Esophagus squamous epithelium (tissue), 4 donors: ENCODE measurements around the gene CCM2.

ENCODE experiments used
- CTCF ChIP-seq, 6 experiments: fragments of 450-650 bp in 4 of 6; fragments of 200-600 bp in 2 of 6; sonication (generic) in 2 of 6; IDR thresholded peaks; one replicate each; pipeline ENCODE4 v1.5.1; 2016 to 2019; ENCODE audit warnings: antibody characterized with exemption in 6 of 6, mild to moderate bottlenecking in 4 of 6, moderate library complexity in 4 of 6
- POLR2A ChIP-seq, 4 donors: fragments of 450-650 bp; IDR thresholded peaks; one replicate each; pipeline ENCODE4 v1.6.1; 2017; ENCODE audit warnings: antibody characterized with exemption in 4 of 4, mild to moderate bottlenecking in 4 of 4, moderate library complexity in 3 of 4

GRCh38 chr7:44982970-44983369 is 17.0 kb upstream of the CCM2 start:
- TF ChIP-seq CTCF (IDR thresholded peaks at IDR 0.05) = no peak
- no peak for TF ChIP-seq POLR2A (IDR thresholded peaks at IDR 0.05)
